AG08395 (cell line): Measurements from ENCODE around the gene SLC1A4.
A peak's percentile ranks its signal among the peaks of the same experiment; 100 is the strongest.
"Not testable (repeated sequence)": the region's sequence is repeated elsewhere in the genome, so short reads cannot be mapped to it uniquely, and the experiment has no call there.

Source experiments
- DNase-seq: peaks from one replicate; pipeline ENCODE4 v3.0.0; 2012; ENCODE audit warnings: mixed read lengths, low spot score

The SLC1A4 gene

DNA sequence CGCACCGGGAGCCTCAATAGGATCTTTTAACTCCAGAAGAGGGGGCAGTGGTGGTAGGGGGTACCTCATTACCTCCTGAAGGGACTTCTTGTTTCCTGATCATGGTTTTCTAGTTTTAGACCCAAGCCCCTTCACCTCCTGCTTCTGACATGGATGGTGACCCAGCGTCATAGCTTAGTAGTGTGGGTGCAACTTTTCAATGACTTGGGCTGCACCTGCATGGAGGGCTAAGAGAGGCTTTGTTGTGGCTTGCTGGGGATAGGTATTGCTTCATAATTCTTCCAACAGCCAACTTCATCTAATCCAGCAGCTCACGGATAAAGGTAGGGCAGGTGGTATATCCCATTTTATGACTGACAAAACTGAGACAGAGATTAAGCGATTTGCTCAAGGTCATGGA is 3.0 kb downstream of the SLC1A4 start:
- DNase-seq = no peak

DNA sequence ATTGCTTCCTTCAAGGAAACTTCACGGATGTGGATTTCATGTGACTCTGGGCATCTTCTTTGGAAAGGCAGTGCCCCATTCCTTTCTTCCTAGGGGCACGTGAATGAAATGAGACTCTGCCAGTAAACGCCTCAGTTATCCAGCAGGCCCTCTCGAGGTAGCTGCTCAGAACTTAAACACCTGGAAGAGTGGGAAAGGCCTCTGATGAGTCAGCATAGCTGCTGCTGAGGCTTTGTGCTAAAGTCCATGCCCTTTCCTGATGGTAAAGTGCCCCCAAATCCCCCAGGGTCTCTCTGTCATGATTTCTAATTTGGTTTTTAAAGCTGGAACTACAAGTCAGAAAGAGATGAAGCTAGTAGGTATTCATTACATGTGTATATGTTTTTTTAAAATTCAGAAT is 3.8 kb downstream of the SLC1A4 start:
- no peak for DNase-seq

GRCh38 chr2:64995041-64995440 is 5.8 kb downstream of the SLC1A4 start:
- DNase-seq = no peak

DNA sequence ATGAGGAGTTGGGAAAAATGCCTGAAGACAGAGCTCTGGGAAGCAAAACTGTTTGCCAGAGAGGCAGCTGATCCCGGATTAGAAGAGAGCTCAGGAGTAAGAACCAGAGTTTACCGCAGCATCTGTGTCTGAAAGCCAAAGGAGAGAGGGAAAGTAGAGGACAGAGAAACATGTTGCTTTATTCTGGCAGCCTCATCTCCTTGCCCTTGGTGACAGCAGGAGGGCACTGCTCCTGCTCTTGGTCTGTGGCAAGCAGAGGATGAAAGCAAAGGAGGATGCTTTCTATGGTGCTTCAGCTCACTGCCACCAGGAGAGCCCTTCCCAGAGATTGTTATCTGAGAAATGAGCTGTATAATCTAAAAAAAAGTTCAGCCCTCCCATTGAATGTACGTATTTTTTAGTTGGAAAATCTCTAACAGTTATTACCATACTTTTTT is 7.7 kb downstream of the SLC1A4 start:
- no peak for DNase-seq

DNA sequence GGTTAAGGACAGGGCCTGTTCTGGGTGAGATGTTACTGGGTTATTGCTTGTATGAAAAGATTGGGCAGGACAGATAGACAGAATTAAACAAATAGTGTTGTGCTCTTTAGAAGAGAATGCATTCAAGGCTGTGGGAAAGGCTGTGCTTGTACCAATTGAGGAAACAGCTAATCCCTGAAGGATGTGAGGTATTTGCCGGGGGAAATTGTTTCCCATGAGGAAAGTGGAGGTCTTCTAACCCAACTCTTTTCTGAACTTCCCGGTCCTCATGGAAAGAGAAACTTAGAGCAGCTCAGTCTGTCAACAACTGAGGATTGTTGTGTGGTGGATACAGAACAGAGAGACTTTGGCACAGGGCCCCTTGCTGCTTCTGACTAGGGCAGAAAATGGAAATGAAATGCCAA is 9.5 kb downstream of the SLC1A4 start:
- peak; percentile 25 for DNase-seq

- DNase-seq = no peak
These were observed 10.6 kb downstream of the SLC1A4 start for GRCh38 chr2:64999754-65000153.

GRCh38 chr2:65000644-65001043 is 11.4 kb downstream of the SLC1A4 start:
- no peak for DNase-seq

DNA sequence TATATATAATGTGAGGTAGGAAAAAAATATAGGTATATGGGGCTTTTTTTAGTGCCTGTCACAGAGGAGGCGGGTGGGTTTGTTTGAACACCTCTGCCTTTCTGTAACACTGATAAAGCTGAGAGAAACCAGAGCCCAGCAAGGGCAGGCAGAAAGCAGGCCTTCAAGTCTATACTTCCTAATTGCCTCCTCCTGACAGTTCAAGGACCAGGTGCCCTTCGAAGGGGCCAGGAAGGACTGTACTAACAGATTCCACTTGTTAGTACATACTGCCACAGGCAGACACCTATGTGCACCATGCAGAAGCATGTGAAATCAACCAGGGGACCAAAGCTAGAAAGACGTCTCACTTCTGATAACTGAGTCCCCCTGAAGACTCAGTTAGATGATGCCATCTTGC is 13.8 kb downstream of the SLC1A4 start:
- DNase-seq = no peak

DNA sequence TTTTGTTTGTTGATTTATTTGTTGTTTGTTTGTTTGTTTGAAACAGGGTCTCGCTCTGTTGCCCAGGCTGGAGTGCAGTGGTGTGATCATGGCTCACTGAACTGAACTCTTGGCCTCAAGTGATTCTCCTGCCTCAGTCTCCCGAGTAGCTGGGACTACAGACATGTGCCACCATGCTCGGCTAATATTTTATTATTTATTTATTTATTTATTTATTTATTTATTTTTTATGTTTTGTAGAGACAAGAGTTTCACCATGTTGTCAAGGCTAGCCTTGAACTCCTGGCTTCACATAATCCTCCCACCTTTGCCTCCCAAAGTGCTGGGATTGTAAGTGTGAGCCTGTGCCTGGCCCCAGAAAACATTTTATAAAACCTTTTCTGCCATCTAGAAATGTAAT is 15.0 kb downstream of the SLC1A4 start:
- DNase-seq = not testable (repeated sequence)

DNA sequence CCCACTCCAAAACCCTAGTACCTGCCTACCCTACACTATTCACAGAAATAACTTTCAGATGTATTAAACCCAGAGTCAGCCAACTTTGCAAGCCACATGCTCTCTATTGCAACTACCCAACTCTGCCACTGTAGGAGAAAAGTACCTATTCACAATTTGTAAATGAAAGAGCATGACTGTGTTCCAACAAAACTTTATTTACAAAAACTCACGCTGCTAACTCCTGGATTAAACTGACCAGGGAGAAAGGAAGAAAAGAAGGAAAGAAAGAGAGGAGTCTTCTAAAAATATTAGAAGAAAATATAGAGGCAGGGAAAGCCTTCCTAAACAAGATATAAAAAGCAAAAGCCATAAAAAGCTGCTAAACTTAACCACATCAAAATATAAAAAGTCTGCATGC is 24.6 kb downstream of the SLC1A4 start:
- DNase-seq = no peak

- peak; percentile 53 for DNase-seq
These were observed 26.5 kb downstream of the SLC1A4 start for GRCh38 chr2:65015731-65016130.

- DNase-seq = no peak
These were observed 27.6 kb downstream of the SLC1A4 start for GRCh38 chr2:65016789-65017188.

DNA sequence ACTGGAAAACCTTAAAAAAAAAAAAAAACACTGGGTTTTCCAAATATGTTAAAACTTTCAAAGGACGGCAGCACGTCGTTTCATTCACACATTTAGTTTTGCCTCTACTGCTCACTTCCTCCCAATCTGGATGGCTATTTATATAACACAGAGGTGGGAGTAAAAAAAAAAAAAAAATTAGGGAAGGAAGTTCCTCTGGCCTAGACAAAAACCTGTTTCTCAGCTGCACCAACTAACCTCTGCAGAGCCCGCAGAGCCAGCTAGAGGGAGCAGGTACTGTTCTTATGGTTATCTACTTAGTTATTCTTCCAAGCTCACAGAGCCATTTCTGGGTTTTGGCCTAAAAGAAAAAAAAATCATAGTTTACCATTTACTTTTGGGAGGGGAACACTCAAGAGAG is 28.1 kb downstream of the SLC1A4 start:
- DNase-seq = no peak

DNA sequence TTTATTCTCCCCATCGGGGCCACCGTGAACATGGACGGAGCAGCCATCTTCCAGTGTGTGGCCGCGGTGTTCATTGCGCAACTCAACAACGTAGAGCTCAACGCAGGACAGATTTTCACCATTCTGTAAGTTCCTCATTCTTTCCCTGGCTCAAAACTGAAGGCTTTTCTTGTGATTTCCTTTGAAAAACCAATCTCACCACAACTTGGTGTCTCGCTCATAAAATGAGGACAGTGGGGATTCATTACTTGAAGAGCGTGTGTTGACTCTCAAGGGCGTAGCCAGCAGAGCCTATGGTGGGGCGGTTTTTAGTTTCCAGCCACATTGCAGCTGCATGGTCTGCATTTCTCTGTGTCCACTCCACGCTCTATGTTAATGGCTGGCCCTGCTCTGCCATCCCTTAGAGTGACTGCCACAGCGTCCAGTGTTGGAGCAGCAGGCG is 29.0 kb downstream of the SLC1A4 start:
- no peak for DNase-seq

GRCh38 chr2:65019010-65019409 is 29.8 kb downstream of the SLC1A4 start:
- no peak for DNase-seq

DNA sequence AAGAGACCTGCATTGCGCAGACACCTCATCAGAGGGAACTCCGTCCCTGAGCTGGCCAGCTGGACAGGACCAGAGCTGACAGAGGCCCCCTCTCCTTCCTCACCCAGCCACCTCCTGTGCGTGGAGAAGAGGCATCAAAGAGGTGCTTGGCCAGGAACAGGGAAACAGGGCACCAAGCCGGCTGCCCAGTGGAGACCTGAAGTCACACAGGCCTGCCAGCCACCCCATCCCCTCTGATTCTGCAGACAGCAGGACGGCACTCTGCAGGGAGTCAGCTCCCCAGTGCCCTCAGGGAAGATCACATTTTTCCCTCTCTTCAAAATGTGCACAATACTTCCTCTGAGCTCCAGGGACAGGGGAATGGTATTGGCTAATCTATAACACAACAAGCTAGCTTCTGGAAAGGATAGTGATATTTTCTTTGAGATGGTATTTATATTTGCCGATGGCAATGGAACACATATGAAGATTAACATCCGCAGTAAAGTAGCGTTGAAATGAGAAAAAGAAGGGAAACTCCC is 30.5 kb downstream of the SLC1A4 start:
- no peak for DNase-seq

- not testable (repeated sequence) for DNase-seq
These were observed 31.1 kb downstream of the SLC1A4 start for GRCh38 chr2:65020251-65020650.

GRCh38 chr2:65020943-65021528 is 31.8 kb downstream of the SLC1A4 start:
- no peak for DNase-seq

DNA sequence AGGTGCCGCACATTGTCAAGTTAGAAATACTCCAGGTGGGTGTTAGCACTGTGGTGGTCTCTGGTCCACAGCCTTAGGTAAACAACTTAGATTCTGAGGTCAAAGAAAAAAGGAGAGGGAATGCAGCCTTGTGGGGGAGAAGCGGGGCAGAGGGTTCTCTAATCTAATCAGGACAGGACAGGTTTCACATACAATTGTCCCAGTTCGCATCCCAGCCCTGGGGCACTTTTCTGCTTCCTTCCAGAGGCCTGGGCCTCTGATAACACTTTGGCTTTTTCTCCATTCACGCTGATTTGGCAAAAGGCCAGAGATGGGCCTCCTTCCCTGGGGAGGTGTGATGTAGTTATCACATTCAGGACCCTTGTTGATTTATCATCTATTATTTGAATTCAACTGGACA is 32.5 kb downstream of the SLC1A4 start:
- DNase-seq = no peak

- DNase-seq = no peak
These were observed 33.0 kb downstream of the SLC1A4 start for GRCh38 chr2:65022189-65022588.

DNA sequence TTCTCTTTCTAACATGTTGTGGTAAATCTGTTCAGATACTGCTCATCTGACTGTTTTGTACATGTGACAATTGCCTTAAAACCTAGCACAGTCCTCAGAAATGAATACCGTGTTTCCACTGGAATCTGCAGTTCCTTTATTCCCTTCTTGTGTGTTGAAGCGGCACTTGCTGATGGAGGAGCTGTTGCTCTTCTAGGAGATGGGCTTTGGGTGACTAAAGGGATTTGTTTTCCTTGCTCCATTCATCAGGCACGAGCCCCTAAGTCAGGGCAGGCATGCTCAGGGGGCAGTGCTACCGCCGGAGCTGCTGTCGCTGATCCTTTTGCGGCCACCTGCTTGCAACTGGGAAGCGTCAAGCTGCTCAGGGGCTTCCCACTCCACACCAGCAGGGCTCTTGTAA is 34.5 kb downstream of the SLC1A4 start:
- DNase-seq = no peak

DNA sequence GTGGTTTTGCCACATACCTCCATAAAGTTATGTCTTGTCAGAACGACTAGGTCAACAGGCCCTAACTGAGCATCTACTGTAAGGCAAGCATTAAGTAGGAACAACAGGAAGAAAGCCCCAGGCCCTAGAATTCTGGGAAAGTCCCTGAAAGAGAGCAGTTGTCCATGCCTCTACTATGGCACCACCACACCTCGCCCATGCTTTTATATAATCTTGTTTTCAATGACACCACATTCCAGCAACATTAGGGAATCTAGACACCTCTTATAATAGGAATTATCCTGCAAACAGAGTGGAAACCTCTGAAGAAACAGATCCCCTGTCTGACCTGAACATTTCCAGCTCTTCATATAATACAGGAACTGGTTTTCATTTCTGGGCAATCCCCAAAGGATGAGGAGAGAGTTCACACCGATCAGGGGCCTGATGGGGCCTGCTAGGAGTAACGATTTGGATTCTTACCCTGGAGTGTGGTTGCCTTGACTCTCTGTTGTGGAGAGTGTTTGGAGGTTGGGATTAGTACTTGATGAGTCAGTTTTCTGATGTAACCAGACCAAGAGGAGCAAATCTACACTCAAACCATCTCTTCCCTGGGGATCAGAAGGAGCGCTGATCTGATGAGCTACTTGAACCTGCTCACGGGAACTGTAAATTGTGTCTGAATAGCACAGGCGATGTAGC is 35.1 kb downstream of the SLC1A4 start:
- peak; percentile 88 for DNase-seq

DNA sequence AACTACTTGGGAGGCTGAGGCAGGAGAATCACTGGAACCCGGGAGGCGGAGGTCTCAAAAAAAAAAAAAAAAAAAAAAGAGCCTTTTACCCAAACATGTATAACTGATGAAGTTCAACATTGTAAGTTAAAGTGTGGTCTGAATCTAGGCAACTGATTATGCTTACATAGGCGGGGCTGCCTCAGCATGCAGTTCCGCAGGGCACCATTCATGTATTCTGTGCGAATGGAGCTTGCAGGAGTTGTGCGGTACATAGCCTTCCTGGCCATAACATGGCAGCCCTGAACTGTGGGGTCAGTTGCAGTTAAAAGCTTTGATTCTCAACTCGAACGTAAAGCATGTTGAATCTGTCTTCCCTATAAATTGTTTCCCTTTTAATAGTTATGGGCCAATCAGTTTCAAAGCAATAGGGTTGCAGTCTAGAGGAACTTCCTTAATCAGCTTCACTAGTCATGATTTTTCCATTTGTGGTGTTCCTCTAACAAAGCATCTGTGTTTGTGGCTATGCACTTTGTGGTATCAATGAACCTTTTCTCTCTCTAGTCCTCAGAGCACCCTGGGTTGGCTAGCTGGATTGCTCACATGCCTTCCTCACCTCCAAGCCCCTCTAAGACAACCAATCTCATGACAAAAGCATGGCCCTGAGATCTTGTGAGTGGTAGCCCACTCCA is 36.4 kb downstream of the SLC1A4 start:
- DNase-seq = no peak
